HK-2 (cell line): ENCODE results near the gene KCNQ5.

Source experiments
- DNase-seq: peaks from one replicate; pipeline ENCODE4 v3.0.0-alpha.2; 2018; ENCODE audit not compliant: unreplicated experiment

Gene KCNQ5

GRCh38 chr6:73240730-73241129, 618.9 kb downstream of the KCNQ5 start:
- DNase-seq, result no peak

- DNase-seq, result no peak
Measured at GRCh38 chr6:73242001-73242400, 620.1 kb downstream of the KCNQ5 start.
